Dermis microvascular lymphatic vessel endothelial cell (primary cell): ENCODE results near the gene ARSG. TPM values are rescaled to one million over a fixed set of nuclear protein-coding genes. Genes with fewer than 3 reads are reported as not detected.

Experiments used
- DNase-seq, 2 donors: peaks; one replicate each; pipeline versions ENCODE4 v3.0.0 to v3.0.0-alpha.2; 2010; ENCODE audit warnings: low read depth in 2 of 2
- total RNA-seq: library from RNA; depleted of rRNA; stranded (reverse); fragments of >200 nt; gene quantifications from 2 replicates; pipeline ENCODE4 v1.2.1, GENCODE V29; 2014

The ARSG gene
- total RNA-seq, 1 donor from 2014 or later = 1.5 TPM

DNA sequence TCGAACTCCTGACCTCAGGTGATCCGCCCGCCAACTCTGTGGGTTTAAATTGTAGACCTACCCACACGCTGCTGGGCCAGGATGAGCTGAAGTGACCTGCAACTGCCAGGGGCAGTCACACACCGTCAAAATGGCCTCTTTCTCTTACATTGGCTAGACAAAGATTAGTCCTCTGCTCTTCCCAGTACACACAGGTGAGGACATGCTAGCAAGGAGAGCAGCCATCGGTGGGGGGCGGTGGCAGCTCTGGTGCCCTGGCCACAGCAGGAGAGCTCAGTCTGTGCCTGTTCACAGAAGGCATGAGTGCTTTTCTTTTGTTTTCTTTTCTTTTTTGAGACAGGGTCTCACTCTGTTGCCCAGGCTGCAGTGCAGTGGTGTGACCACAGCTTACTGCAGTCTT lies 136.3 kb downstream of the ARSG start:
- DNase-seq = no peak

GRCh38 chr17:68428498-68429172 lies 137.3 kb downstream of the ARSG start:
- DNase-seq = no peak

GRCh38 chr17:68429881-68430280 lies 138.6 kb downstream of the ARSG start:
- no peak for DNase-seq

GRCh38 chr17:68431045-68431608 lies 139.8 kb downstream of the ARSG start:
- DNase-seq = no peak

- DNase-seq = peak in 1 of 2 donors; percentile 41
These were observed 140.4 kb downstream of the ARSG start for GRCh38 chr17:68431661-68432071.

- no peak for DNase-seq
These were observed 141.0 kb downstream of the ARSG start for GRCh38 chr17:68432086-68432864.

DNA sequence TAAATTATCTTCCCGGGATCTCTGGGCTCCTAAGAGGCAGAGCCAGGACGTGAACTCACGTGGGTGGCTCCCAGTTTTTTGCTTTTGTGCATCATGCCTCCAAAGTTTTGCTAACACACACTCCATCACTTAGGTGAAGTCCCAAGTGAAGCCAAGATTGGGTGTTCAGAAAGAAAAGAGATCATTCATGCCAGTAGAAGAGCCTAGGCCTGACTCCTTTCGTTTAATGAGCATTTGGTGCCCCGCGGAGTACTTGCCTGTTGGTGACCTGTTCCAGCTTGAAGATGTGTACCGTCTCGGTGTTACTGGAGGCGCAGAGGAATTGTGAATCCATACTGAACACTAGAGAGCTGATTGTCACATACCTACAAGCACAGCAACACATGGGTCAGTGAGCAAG lies 141.9 kb downstream of the ARSG start:
- no peak for DNase-seq

- DNase-seq = no peak
These were observed 142.7 kb downstream of the ARSG start for GRCh38 chr17:68433911-68434508.

GRCh38 chr17:68435361-68435760 lies 144.1 kb downstream of the ARSG start:
- no peak for DNase-seq

DNA sequence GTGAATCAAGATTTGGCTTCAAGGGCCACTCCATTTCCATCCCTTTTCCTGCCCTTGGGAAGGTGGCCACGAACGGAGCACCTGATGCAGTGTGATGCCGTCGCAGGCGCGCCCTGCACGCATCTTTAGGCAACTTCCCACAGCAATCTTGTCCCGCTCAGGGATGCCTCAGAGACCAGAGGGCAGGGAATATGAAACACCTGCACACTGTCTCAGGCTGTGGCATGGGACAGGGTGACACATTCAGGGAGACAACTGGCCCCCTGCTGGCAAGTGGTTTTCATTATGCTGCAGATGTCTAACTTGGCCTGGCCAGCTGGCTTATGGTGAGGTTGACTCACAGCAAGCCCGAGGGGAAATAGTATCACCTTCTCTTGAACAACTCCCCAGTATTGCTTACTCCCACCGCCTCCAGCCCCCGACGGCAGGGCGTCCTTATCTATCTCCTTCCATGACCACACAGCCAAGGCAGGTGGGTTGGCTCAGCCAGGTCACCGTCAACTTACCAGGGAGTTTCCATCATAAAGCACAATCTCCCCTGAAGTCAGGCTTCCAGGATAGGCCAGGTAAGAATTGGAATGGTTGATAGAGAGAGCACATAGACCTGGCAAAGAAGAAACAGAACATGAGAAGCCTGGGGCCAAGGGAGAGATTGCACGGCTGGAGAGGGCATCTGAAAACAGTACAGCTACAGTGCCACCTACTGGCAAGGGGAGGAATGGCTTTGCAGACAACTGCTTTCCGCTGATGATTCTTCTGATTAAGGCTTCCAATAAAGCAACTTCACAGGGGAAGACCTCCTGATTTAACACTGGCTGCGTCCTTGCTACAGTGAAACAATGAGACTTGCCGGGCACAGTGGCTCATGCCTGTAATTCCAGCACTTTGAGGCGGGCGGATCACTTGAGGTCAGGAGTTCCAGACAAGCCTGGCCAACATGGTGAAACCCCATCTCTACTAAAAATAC lies 144.9 kb downstream of the ARSG start:
- peak; percentile 72 to 83 for DNase-seq

- DNase-seq = peak; percentile 30 to 64
These were observed 146.9 kb downstream of the ARSG start for GRCh38 chr17:68437979-68438822.

- no peak for DNase-seq
These were observed 148.5 kb downstream of the ARSG start for GRCh38 chr17:68439656-68440290.

DNA sequence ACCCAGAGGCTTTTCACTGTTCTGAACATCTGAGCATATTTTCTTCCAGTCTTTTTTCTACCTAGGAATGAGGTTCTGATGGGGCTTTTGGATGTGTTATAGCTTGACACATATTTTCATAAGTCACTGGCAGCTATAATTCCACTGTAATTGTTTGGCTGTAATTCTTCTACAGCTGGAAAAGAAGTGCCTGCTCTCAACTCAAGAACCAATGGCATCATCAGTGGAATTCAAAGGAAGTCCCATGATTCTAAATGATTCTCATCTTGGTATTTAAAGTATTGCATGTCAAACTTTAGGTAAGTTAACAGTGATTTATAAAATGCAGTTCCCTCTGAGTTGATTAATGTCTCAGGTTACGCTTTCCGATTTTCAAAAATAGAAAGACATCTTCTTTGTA lies 149.2 kb downstream of the ARSG start:
- peak in 1 of 2 donors; percentile 17 for DNase-seq

DNA sequence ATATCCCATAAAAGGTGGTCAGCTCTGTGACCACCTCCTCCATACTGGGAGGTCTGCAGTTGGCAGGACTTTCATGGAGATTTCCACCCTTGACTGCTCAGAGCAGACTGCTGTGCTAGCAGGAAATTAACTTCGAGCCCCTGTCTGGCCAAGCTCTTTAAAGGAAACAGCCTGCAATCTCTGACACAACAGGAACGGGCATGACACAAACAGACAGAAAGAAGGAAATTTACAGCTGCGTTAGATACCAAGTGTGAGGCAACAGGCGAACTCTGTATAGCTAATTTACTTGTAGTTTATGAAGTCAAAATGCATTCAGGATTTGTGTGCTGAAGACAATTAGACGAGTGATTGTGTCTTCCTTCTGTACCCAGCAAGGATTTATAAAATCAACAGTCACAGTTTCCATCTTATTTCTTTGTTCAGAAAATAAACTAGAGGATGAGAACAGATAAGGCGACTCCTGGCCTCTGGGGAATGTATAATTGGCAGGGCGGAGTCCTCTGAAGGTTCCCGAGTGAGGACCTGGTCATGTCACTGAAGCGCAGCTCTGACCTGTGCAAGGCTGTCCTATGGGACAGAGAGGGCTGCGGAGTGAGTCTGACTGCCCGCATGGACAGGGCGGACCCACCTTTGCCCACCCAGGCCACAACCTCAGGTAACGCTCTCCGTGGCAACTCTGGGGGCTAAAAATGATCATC lies 149.9 kb downstream of the ARSG start:
- DNase-seq = peak; percentile 79 to 95

- no peak for DNase-seq
These were observed 152.7 kb downstream of the ARSG start for GRCh38 chr17:68443972-68444464.

- DNase-seq = no peak
These were observed 154.4 kb downstream of the ARSG start for GRCh38 chr17:68445671-68446070.

- DNase-seq = no peak
These were observed 155.3 kb downstream of the ARSG start for GRCh38 chr17:68446626-68447041.

- DNase-seq = no peak
These were observed 157.9 kb downstream of the ARSG start for GRCh38 chr17:68449021-68449739.
